NCI-H2029 (cell line): ENCODE results near the gene INTU.
A peak's percentile ranks its signal among the peaks of the same experiment; 100 is the strongest.
"Not testable (repeated sequence)": the region's sequence is repeated elsewhere in the genome, so short reads cannot be mapped to it uniquely, and the experiment has no call there.

Experiments used
- DNase-seq: peaks from one replicate; lab custom pipeline; 2025; lab: John Stamatoyannopoulos, UW

Gene INTU

GRCh38 chr4:127632420-127633403, at the start of gene INTU:
Gene INTU, plus strand, starts transcription at chr4:127632957. Its CDS starts 78 bp downstream, at chr4:127633035.
- DNase-seq, result peak; percentile 88

GRCh38 chr4:127586496-127586895, 46.3 kb upstream of the INTU start:
- not testable (repeated sequence) for DNase-seq

DNA sequence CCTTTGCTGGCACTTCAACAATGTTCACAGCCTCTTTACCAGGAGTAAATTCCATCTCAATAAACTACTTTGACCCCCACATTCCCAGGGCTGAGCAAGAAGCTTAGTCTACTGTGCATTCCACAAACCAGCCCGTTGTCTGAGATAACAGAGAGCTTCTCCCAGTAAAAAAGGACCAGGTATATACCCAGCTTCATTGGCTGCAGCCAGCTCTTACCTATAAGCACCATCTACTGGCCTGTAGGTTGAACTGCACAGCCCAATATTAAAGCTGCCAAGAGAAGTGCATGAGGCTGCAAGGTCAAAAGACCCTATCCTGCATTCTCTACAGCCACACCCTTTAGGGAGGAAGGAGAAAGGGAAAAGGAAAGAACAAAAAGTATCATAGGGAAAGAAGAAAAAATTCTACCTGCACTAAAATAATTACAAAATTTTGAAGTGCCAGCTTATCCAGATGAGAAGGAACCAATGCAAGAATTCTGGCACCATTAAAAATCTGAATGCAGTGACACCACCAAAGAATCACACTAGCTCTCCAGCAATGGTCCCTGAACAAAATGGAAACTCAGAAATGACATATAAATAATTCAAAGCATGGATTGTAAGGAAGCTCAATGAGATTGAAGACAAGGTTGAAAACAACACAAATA, 45.7 kb upstream of the INTU start:
- DNase-seq, result peak; percentile 27

DNA sequence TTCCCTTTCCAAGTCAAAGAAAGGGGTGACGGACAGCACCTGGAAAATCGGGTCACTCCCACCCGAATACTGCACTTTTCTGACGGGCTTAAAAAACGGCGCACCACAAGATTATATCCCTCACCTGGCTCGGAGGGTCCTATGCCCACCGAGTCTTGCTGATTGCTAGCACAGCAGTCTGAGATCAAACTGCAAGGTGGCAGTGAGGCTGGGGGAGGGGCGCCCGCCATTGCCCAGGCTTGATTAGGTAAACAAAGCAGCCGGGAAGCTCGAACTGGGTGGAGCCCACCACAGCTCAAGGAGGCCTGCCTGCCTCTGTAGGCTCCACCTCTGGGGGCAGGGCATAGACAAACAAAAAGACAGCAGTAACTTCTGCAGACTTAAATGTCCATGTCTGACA, 43.6 kb upstream of the INTU start:
- DNase-seq, result not testable (repeated sequence)

DNA sequence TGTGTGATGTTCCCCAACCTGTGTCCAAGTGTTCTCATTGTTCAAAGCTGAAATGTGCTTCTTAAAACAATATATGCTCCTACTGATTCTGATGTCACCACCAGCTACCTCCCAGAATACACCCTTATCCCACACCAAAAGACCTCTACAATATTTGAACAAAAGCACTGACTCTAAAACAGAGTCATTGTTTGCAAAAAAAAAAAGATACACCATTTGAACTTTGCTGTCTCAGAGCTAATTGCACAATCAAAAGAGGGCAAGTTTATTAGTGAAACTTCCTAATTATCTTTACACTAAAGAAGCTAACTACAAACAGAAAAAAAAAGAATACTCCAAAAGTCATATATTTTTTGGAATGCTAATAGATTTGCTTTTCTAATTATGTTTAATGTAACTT, 34.1 kb upstream of the INTU start:
- no peak for DNase-seq

GRCh38 chr4:127601029-127601428, 31.7 kb upstream of the INTU start:
- no peak for DNase-seq

- peak; percentile 66 for DNase-seq
Measured at GRCh38 chr4:127604949-127605709, 27.6 kb upstream of the INTU start.

- no peak for DNase-seq
Measured at GRCh38 chr4:127606823-127607222, 25.9 kb upstream of the INTU start.

DNA sequence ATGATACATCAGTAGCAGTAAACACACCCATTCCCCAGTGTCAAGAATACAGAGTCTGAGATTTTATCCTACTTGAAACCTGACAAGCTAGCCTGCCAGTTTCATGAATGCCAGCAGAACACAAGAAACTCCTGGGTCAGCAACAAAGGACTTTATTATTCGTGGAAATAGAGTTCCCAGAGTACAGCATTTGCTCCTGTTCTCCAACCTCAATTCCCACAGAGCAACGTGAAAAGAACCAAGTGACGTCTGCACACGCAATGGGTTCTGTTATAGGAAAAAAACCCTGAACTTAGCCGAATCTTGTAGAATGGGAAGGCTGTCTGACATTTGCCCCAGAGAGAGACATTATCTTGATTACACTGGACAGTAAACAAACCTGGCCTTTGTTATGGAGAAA, 23.3 kb upstream of the INTU start:
- DNase-seq, result no peak

DNA sequence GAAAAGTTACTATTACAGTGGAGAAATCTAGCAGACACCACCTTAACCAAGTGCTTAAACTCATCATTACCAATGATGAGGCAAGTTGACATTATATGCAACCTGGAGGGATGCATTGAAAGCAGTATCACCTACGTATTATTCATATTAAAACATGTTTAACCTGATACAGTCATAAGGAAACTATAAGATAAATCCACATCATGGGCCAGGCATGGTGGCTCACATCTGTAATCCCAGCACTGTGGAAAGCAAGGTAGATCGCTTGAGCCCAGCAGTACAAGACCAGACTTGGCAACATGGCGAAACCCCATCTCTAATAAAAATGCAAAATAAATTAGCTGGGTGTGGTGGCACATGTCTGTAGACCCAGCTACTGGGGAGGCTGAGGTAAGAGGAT, 22.3 kb upstream of the INTU start:
- no peak for DNase-seq

DNA sequence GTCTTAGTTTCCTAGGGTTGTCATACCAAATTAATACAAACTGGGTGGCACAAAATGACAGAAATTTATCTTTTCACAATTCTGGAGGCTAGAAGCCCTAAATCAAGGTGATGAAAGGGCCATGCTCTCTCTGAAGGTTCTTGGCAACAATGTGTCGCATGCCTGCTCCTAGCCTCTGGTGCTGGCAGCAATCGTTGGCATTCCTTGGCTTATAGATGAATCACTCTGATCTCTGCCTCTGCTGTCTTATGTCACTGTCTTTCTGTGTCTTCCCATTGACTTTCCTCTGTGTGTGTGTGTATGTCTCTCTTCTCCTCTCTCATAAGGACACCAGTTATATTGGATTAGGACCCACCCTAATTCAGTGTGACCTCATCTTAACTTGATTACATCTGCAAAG, 15.9 kb upstream of the INTU start:
- DNase-seq, result no peak

- DNase-seq, result no peak
Measured at GRCh38 chr4:127618427-127618826, 14.3 kb upstream of the INTU start.

DNA sequence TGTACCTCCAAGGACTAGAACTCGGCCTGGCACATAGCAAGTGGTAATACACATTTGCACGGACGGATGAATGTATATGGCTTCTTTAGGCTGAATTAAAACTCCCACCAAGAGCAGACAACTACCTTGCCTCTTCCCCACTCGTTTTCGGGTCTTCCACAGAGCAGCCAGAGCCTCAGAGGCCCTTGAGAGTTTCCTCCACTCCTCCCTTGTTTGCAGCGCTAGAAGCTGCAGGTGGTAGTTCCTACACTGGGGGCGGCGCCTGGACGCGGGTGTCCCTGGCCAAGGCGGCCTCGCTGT, 10.2 kb upstream of the INTU start:
- DNase-seq, result peak; percentile 20

DNA sequence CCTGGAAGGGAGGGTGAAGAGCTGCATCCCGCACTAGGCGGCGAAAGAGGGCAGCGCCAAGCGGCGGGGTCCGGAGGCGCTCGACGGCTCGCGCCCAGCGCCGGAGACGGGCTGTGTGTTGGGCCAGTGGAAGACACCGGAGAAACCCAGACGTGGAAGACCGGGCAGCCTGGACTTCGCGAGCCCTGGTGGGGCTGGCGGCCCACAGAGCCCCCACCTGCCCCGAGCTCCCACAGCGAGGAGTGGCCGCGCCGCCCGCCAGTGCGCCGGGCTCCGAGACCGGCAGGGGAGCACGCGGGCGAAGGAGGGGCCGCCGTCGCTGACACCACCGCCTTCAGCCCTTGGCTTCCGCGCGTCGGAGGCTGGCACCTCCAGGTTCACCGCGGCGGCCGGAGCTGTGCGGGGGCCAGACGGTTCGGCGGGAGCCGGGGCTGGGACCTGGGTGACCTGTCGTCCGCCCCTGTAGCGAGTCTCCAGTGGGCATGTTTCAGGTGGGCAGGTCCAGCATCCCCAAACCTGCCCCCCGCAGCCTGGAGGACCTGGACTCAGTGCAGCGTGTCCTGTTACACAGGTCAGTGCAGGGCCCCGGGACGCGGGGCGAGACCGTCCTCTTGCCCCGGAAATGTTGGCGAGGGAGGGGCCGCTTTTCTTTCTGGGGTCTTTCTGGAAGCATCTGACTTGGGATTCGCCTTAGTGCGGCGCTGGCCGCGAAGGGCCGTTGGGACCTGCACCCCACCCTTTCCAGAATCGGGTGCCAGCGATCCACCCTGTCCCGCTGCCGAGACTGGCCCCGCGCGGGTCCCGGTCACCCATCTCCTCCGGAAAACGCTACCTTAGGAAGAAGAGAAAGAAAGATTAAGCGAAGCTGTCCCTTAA, 9.6 kb upstream of the INTU start:
- peak; percentile 9 for DNase-seq

- no peak for DNase-seq
Measured at GRCh38 chr4:127623797-127624083, 9.0 kb upstream of the INTU start.

DNA sequence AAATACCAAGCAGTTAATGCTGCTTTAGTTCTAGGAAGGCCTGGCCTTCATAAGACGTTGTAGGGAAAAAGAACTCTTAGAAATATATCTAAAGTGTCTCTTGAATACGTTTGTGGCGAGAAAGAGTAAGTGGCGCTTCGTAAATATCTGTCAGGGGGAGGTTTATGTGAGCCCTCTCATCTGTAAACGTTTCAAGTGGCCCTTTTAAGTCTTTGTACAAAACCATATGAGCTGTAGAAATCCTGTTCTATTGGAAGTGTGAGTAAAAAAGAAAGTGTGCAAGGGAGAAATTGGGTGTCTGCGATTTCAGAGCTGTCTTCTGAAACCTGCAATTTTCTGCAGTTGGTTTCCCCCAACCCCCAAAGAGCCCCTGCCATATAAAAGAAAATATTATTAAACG, 8.6 kb upstream of the INTU start:
- DNase-seq, result no peak

GRCh38 chr4:127629371-127629770, 3.4 kb upstream of the INTU start:
- no peak for DNase-seq

DNA sequence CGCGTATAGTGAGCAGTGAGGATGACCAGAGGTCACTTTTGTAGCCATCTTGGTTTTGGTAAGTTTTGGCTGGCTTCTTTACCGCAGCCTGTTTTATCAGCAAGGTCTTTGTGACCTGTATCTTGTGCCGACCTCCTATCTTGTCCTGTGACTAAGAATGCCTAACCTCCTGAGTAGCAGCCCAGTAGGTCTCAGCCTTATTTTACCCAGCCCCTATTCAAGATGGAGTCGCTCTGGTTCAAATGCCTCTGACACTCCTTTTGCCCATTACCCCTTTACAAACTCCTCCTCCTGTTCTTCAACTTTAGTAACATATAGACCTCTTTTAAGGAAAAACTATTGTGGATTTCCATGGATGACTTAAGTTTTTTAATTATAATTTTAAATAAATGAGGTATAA, 2.6 kb upstream of the INTU start:
- no peak for DNase-seq

GRCh38 chr4:127631420-127631819, 1.3 kb upstream of the INTU start:
- no peak for DNase-seq

- DNase-seq, result no peak
Measured at GRCh38 chr4:127634181-127634580, 1.4 kb downstream of the INTU start.

DNA sequence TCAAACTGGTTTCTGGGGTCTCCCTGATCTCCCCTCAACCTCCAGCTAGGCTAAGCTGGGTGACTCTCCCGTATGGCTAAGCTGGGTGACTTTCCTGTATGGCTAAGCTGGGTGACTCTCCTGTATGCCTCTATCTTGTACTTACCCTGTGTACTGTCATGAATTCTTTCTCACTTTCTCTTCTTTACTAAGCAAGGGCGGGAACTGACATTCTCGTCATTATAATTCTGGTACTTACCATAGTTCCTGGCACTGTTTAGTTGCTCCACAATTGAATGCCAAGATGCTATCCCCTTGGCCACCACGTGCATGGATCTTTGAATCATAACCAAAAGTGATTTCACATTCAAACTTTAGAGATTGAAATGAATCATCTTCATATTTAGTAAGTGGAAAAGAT, 8.8 kb downstream of the INTU start:
- DNase-seq, result no peak

- DNase-seq, result no peak
Measured at GRCh38 chr4:127642169-127642568, 9.4 kb downstream of the INTU start.
